Neutrophil (primary cell): Measurements from ENCODE around the gene FOXR2.

Experiments used
- H3K27ac ChIP-seq: fragments of 200-600 bp; sonication (generic); 2 replicates; pipeline ENCODE4 v1.5.1; 2016; ENCODE audit warnings: mild to moderate bottlenecking, moderate library complexity
- H3K27me3 ChIP-seq: fragments of 200-600 bp; sonication (generic); 2 replicates; pipeline ENCODE4 v1.6.0; 2016; ENCODE audit warnings: mild to moderate bottlenecking
- H3K36me3 ChIP-seq: fragments of 200-600 bp; sonication (generic); 2 replicates; pipeline ENCODE4 v1.5.1; 2017
- H3K4me1 ChIP-seq, 2 experiments: fragments of 200-600 bp in 1 of 2; sonication (generic) in 1 of 2; 1 replicate in 1 of 2; 2 replicates in 1 of 2; pipeline versions ENCODE4 v1.5.1 to v1.6.1; 2013 to 2016; ENCODE audit warnings: low read depth in 1 of 2, low read length in 1 of 2, mild to moderate bottlenecking in 1 of 2, moderate library complexity in 1 of 2; ENCODE audit not compliant: control insufficient read depth in 1 of 2, insufficient read depth in 1 of 2
- H3K4me3 ChIP-seq, 2 experiments: fragments of 200-600 bp in 1 of 2; sonication (generic) in 1 of 2; 1 replicate in 1 of 2; 2 replicates in 1 of 2; pipeline ENCODE4 v1.5.1; 2013 to 2016; ENCODE audit warnings: low read depth in 1 of 2, low read length in 1 of 2, mild to moderate bottlenecking in 1 of 2, moderate library complexity in 1 of 2
- H3K9me3 ChIP-seq: fragments of 200-600 bp; sonication (generic); 2 replicates; pipeline ENCODE4 v1.5.1; 2016
- TF ChIP-seq, protein P1 (sequence below): fragments of 200-600 bp; sonication (generic); IDR thresholded peaks from 2 replicates; pipeline ENCODE4 v1.5.1; 2016; ENCODE audit warnings: antibody characterized with exemption

The FOXR2 gene

DNA sequence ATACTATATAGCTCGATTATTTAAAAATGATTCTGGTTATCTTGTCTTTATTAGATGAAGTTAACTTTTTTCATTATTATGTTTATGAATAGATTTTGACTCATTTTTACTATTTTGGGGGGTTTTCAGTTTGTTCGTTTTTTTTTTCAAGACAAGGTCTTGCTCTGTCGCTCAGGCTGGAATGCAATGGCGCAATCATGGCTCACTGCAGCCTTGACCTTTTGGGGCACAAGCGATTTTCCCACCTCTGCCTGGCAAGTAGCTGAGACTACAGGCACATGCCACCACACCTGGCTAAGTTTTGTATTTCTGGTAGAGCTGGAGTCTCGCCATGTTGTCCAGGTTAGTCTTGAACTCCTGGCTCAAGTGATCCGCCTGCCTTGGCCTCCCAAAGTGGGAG is 24.9 kb upstream of the FOXR2 start:
- TF ChIP-seq, protein P1, sequence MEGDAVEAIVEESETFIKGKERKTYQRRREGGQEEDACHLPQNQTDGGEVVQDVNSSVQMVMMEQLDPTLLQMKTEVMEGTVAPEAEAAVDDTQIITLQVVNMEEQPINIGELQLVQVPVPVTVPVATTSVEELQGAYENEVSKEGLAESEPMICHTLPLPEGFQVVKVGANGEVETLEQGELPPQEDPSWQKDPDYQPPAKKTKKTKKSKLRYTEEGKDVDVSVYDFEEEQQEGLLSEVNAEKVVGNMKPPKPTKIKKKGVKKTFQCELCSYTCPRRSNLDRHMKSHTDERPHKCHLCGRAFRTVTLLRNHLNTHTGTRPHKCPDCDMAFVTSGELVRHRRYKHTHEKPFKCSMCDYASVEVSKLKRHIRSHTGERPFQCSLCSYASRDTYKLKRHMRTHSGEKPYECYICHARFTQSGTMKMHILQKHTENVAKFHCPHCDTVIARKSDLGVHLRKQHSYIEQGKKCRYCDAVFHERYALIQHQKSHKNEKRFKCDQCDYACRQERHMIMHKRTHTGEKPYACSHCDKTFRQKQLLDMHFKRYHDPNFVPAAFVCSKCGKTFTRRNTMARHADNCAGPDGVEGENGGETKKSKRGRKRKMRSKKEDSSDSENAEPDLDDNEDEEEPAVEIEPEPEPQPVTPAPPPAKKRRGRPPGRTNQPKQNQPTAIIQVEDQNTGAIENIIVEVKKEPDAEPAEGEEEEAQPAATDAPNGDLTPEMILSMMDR, result no peak
- Histone ChIP-seq H3K27ac (no peak overlapping the region), H3K27me3 (no peaks in the 10 kb centered on the region), H3K4me1 (no peaks in the 10 kb centered on the region), H3K36me3 (no peaks in the 10 kb centered on the region), H3K4me3 (no peak overlapping the region), H3K9me3 (no peaks in the 10 kb centered on the region)

DNA sequence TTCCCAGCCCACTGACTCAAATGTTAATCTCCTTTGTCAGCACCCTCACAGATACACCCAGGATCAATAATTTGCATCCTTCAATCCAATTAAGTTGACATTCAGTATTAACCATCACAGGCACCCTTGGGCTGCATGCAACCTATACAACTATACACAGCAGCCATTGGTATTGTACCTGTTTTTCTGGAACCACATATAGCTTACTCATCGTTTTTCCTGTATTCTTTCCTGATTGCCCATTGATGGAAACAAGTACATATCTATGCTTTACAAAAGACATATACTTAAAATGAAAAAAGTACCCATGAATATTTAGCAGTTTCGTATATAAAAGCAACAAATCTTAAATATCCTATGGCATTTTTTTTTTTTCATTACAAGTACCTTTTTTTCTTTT is 3.7 kb upstream of the FOXR2 start:
- Histone ChIP-seq H3K27me3 (no peaks in the 10 kb centered on the region), H3K4me1 (no peaks in the 10 kb centered on the region), H3K9me3 (no peaks in the 10 kb centered on the region), H3K4me3 (no peak overlapping the region), H3K27ac (no peak overlapping the region), H3K36me3 (no peaks in the 10 kb centered on the region)
- TF ChIP-seq, protein P1, result no peak

DNA sequence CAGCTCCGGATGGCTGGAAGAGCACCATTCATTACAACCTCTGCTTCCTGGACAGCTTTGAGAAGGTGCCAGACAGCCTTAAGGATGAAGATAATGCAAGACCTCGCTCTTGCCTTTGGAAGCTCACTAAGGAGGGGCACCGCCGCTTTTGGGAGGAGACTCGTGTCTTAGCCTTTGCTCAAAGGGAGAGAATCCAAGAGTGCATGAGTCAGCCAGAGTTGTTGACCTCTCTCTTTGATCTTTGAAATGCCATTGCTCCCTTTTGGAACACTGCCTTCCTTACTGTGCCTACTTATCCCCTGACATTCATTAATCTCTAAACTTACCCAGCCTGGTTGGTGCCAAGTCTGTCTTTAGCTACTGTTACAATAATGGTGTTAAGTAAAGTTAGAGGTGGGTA is 1.2 kb downstream of the FOXR2 start:
- no peak overlapping the region for H3K27ac ChIP-seq
- no peaks in the 10 kb centered on the region for H3K4me1 ChIP-seq
- no peaks in the 10 kb centered on the region for H3K9me3 ChIP-seq
- no peaks in the 10 kb centered on the region for H3K27me3 ChIP-seq
- H3K36me3 ChIP-seq, result no peaks in the 10 kb centered on the region
- H3K4me3 ChIP-seq, result no peak overlapping the region
- TF ChIP-seq, protein P1, result no peak

DNA sequence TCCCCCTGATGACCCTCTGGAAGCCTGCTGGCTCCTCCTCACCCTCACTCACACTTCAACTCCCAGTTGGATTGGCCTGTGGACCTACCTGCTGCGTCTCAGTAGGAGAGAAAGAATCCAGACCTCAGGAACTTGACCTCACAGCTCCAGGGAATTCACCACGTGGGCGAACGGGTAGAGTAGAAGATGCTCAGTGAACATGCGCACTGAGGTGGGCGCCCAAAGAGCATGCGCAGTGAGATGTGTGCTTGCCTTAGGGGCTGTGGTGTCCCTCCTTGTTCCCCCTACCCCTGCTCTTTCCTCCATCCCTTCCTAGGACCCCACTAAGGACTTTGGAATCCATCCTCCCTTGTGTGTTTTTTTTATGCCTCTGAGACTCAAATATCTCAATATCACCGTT is 12.9 kb downstream of the FOXR2 start:
- Histone ChIP-seq H3K9me3 (no peaks in the 10 kb centered on the region), H3K4me3 (no peak overlapping the region), H3K27ac (no peak overlapping the region), H3K27me3 (no peaks in the 10 kb centered on the region), H3K4me1 (no peaks in the 10 kb centered on the region), H3K36me3 (no peaks in the 10 kb centered on the region)
- TF ChIP-seq, protein P1, result no peak

DNA sequence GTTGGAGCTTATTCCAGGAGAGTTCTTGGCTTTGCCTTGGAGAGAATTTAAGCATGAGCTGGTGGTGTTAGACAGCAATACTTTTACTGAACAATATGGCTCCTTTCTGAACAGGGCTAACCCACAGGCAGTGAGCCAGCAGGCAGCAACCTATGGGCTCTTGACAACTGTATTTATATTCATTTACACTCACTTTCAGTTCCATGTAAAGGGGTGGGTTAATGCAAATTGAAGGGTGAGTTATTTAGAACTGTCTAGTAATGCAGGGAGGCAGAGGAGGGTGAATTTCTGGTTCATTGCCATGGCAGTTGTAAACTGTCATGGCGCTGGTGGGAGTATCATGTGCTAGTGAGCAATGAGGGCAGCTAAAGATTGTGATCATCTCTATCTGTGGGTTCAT is 15.7 kb downstream of the FOXR2 start:
- no peaks in the 10 kb centered on the region for H3K9me3 ChIP-seq
- no peak overlapping the region for H3K4me3 ChIP-seq
- TF ChIP-seq, protein P1, result no peak
- H3K27ac ChIP-seq, result no peak overlapping the region
- H3K36me3 ChIP-seq, result no peaks in the 10 kb centered on the region
- H3K4me1 ChIP-seq, result no peaks in the 10 kb centered on the region
- no peaks in the 10 kb centered on the region for H3K27me3 ChIP-seq

DNA sequence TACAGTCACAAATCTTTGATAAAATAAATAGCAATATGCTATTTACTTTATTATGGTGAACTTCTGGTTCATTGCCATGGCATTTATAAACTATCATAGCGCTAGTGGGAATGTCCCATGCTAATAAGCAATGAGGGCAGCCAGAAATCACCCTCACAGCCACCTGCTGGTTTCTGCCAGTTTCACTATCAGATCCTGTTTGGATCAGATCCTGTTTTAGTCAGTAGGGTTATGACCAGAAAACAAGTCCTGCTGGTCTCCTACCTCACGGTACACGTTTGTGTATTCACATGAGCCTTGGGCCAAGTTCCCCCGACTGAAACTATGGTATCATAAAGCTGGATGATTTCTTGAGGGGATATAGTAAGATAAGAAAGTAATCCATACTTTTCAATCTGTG is 17.7 kb downstream of the FOXR2 start:
- H3K4me3 ChIP-seq, result no peak overlapping the region
- H3K27ac ChIP-seq, result no peak overlapping the region
- H3K4me1 ChIP-seq, result no peaks in the 10 kb centered on the region
- no peaks in the 10 kb centered on the region for H3K36me3 ChIP-seq
- no peaks in the 10 kb centered on the region for H3K27me3 ChIP-seq
- TF ChIP-seq, protein P1, result no peak
- H3K9me3 ChIP-seq, result no peaks in the 10 kb centered on the region
